DOHH2 (cell line): ENCODE results near the gene ANTXR2.
"Not testable (repeated sequence)": the region's sequence is repeated elsewhere in the genome, so short reads cannot be mapped to it uniquely, and the experiment has no call there.

Experiments
- H3F3A ChIP-seq: fragments of 200-600 bp; sonication (generic), shearing (Covaris generic); 2 replicates; pipeline ENCODE4 v1.6.0; 2016; ENCODE audit warnings: antibody characterized with exemption, mild to moderate bottlenecking; ENCODE audit not compliant: control insufficient read depth, insufficient read depth
- H3K27ac ChIP-seq: fragments of 200-600 bp; sonication (generic); 2 replicates; pipeline ENCODE4 v1.5.1; 2014; ENCODE audit warnings: low read depth, mild to moderate bottlenecking, low read length, moderate library complexity
- H3K27me3 ChIP-seq: fragments of 200-600 bp; sonication (generic); 2 replicates; pipeline ENCODE4 v1.6.1; 2014; ENCODE audit warnings: mild to moderate bottlenecking, low read length, mixed read lengths; ENCODE audit not compliant: control insufficient read depth
- H3K36me3 ChIP-seq: fragments of 200-600 bp; sonication (generic); 2 replicates; pipeline ENCODE4 v1.6.1; 2014; ENCODE audit warnings: mild to moderate bottlenecking, low read length, moderate library complexity, mixed read lengths; ENCODE audit not compliant: control insufficient read depth
- H3K4me1 ChIP-seq: fragments of 200-600 bp; sonication (generic); 2 replicates; pipeline ENCODE4 v1.6.1; 2014; ENCODE audit warnings: mild to moderate bottlenecking, low read length, mixed read lengths; ENCODE audit not compliant: control insufficient read depth
- H3K4me2 ChIP-seq: fragments of 200-600 bp; sonication (generic); 2 replicates; pipeline ENCODE4 v1.6.0; 2014; ENCODE audit warnings: mild to moderate bottlenecking, low read length, moderate library complexity
- H3K4me3 ChIP-seq: fragments of 200-600 bp; sonication (generic); 2 replicates; pipeline ENCODE4 v1.5.1; 2014; ENCODE audit warnings: mild to moderate bottlenecking, low read length, mixed read lengths
- H3K79me2 ChIP-seq: fragments of 200-600 bp; sonication (generic); 2 replicates; pipeline ENCODE4 v1.6.1; 2014; ENCODE audit warnings: mild to moderate bottlenecking, low read length, mixed read lengths; ENCODE audit not compliant: control insufficient read depth
- H3K9me2 ChIP-seq: fragments of 200-600 bp; sonication (generic); replicated peaks from 2 replicates; pipeline ENCODE4 v1.6.1; 2014; ENCODE audit warnings: mild to moderate bottlenecking, low read length, mixed read lengths; ENCODE audit not compliant: control insufficient read depth
- H3K9me3 ChIP-seq: fragments of 200-600 bp; sonication (generic); 2 replicates; pipeline ENCODE4 v1.6.1; 2014; ENCODE audit warnings: antibody characterized with exemption, low read length, mixed read lengths; ENCODE audit not compliant: control insufficient read depth, insufficient read depth
- H4K20me1 ChIP-seq: fragments of 200-600 bp; sonication (generic); 2 replicates; pipeline ENCODE4 v1.6.0; 2014; ENCODE audit warnings: low read depth, mild to moderate bottlenecking, antibody characterized with exemption, low read length, moderate library complexity; ENCODE audit not compliant: control insufficient read depth, insufficient read depth
- EZH2phosphoT487 ChIP-seq: fragments of 200-600 bp; sonication (generic); IDR thresholded peaks from 2 replicates; pipeline ENCODE4 v1.6.1; 2017; ENCODE audit warnings: borderline replicate concordance, mild to moderate bottlenecking, antibody characterized with exemption, low read length, moderate library complexity, mixed read lengths
- TF ChIP-seq, protein P1 (sequence below): fragments of 200-600 bp; sonication (generic); IDR thresholded peaks from one replicate; pipeline ENCODE4 v1.5.1; 2014; ENCODE audit warnings: antibody characterized with exemption, mild to moderate bottlenecking, low read depth, low read length; ENCODE audit not compliant: poor library complexity, severe bottlenecking

Gene ANTXR2

DNA sequence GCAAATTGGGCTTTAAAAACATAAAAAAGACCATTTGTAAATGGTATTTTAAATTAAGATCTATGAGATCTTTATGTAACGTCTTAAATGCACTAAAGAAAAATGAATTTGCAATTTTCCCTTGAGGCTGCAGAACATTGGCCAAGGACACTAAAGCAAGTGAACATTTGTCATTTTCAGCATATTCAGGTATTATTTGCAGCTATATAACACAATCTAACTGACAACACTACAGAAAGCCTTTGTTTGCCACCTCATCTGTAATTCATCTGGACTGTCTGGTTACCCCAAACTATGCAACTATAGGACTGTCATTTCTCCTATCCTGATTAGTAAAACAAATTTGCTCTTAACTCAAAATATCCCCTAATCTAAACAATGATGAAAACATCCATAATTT is 74.8 kb downstream of the ANTXR2 start:
- Histone ChIP-seq H3K4me2 (no peak overlapping the region), H3K4me3 (no peak overlapping the region), H3F3A (no peaks in the 10 kb centered on the region), H3K27me3 (no peaks in the 10 kb centered on the region), H4K20me1 (no peaks in the 10 kb centered on the region), H3K9me3 (no peaks in the 10 kb centered on the region), H3K27ac (no peak overlapping the region), H3K4me1 (no peaks in the 10 kb centered on the region), H3K79me2 (no peaks in the 10 kb centered on the region), H3K9me2 (no peaks in the 10 kb centered on the region), H3K36me3 (no peaks in the 10 kb centered on the region)
- TF ChIP-seq EZH2phosphoT487 = no peak
- TF ChIP-seq, protein P1, sequence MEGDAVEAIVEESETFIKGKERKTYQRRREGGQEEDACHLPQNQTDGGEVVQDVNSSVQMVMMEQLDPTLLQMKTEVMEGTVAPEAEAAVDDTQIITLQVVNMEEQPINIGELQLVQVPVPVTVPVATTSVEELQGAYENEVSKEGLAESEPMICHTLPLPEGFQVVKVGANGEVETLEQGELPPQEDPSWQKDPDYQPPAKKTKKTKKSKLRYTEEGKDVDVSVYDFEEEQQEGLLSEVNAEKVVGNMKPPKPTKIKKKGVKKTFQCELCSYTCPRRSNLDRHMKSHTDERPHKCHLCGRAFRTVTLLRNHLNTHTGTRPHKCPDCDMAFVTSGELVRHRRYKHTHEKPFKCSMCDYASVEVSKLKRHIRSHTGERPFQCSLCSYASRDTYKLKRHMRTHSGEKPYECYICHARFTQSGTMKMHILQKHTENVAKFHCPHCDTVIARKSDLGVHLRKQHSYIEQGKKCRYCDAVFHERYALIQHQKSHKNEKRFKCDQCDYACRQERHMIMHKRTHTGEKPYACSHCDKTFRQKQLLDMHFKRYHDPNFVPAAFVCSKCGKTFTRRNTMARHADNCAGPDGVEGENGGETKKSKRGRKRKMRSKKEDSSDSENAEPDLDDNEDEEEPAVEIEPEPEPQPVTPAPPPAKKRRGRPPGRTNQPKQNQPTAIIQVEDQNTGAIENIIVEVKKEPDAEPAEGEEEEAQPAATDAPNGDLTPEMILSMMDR = no peak

DNA sequence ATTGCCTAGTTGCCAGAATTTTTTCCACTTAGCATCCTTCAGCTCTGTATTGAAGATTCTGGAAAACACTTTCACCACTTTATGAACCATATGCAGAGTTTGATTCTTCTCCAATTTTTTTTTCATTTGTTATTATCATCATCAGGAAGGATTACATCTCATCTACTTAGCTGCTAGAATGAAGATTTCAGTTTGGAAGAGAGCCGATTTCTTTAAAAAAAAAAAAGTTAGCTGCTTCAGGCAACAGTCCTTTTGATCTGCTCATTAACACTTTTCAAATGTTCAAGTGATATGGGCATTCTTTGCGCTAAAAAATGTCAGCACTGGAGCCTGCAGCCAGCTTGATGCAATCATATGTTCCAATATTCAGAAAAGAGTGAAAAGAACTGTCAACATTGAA is 76.2 kb downstream of the ANTXR2 start:
- Histone ChIP-seq H3K27ac (no peak overlapping the region), H3F3A (no peaks in the 10 kb centered on the region), H3K4me1 (no peaks in the 10 kb centered on the region), H3K4me3 (no peak overlapping the region), H3K4me2 (no peak overlapping the region), H4K20me1 (no peaks in the 10 kb centered on the region), H3K9me3 (no peaks in the 10 kb centered on the region), H3K9me2 (no peaks in the 10 kb centered on the region), H3K79me2 (no peaks in the 10 kb centered on the region), H3K36me3 (no peaks in the 10 kb centered on the region), H3K27me3 (no peaks in the 10 kb centered on the region)
- TF ChIP-seq, protein P1 = no peak
- no peak for TF ChIP-seq EZH2phosphoT487

DNA sequence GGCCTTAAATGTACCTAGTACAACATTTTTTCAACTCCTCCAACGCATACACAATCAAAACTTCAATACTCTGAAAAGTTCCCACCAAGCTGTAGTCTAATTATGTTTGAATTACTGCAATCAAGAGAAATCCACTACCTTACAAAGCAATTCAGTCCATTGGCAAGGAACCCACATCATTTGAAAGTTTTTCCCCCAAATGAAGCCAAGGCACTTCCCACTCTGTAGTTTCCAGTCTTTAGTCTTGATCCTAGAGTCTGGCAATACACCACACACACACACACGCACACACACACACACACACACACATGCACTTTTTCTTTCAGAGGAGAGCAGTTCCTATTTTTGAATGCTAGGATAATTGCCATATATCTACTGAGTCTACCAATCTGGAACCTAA is 79.6 kb downstream of the ANTXR2 start:
- Histone ChIP-seq H3K9me2 (no peaks in the 10 kb centered on the region), H3K36me3 (no peaks in the 10 kb centered on the region), H3K27me3 (no peaks in the 10 kb centered on the region), H3F3A (no peaks in the 10 kb centered on the region), H4K20me1 (no peaks in the 10 kb centered on the region), H3K27ac (no peak overlapping the region), H3K4me3 (no peak overlapping the region), H3K9me3 (no peaks in the 10 kb centered on the region), H3K4me2 (no peak overlapping the region), H3K79me2 (no peaks in the 10 kb centered on the region), H3K4me1 (no peaks in the 10 kb centered on the region)
- TF ChIP-seq, protein P1 = no peak
- no peak for TF ChIP-seq EZH2phosphoT487

DNA sequence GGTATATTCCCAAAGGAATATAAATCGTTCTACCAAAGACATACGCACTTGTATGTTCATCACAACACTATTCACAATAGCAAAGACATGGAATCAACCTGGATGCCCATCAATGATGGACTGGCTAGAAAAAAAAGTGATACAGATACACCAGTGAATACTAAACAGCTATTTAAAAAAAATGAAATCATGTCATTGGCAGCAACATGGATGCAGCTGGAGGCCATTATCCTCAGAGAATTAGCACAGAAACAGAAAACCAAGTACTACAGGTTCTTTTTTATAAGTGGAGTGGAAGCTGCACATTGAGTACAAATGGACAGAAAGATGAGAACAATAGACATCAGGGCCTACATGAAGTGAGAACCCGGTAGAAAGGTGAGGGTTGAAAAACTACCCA is 81.4 kb downstream of the ANTXR2 start:
- no peak for TF ChIP-seq EZH2phosphoT487
- TF ChIP-seq, protein P1 = no peak
- no peaks in the 10 kb centered on the region for H3K79me2 ChIP-seq
- no peaks in the 10 kb centered on the region for H4K20me1 ChIP-seq
- H3K4me2 ChIP-seq = no peak overlapping the region
- no peak overlapping the region for H3K27ac ChIP-seq
- no peaks in the 10 kb centered on the region for H3K9me2 ChIP-seq
- H3K27me3 ChIP-seq = no peaks in the 10 kb centered on the region
- H3K9me3 ChIP-seq = no peaks in the 10 kb centered on the region
- no peaks in the 10 kb centered on the region for H3F3A ChIP-seq
- H3K4me3 ChIP-seq = no peak overlapping the region
- no peaks in the 10 kb centered on the region for H3K4me1 ChIP-seq
- no peaks in the 10 kb centered on the region for H3K36me3 ChIP-seq

DNA sequence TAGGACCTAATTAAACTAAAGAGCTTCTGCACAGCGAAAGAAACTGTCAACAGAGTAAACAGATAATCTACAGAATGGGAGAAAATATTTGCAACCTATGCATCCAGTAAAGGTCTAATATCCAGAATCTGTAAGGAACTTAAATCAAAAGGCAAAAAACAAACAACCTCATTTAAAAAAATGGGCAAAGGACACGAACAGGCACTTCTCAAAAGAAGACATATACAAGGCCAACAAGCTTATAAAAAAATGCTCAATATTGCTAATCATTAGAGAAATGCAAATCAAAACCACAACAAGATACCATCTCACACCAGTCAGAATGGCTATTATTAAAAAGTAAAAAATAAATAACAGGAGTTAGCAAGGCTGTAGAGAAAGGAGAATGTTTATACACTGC is 81.9 kb downstream of the ANTXR2 start:
- not testable (repeated sequence) for H3F3A ChIP-seq, H3K9me2 ChIP-seq, H3K36me3 ChIP-seq, H4K20me1 ChIP-seq, H3K27ac ChIP-seq, H3K4me3 ChIP-seq, H3K9me3 ChIP-seq, H3K27me3 ChIP-seq, H3K79me2 ChIP-seq, H3K4me2 ChIP-seq, H3K4me1 ChIP-seq
